NCI-H69 (cell line): ENCODE results near the gene ADGRB2.

Experiments used
- DNase-seq: peaks from one replicate; lab custom pipeline; 2025; lab: John Stamatoyannopoulos, UW

The ADGRB2 gene

DNA sequence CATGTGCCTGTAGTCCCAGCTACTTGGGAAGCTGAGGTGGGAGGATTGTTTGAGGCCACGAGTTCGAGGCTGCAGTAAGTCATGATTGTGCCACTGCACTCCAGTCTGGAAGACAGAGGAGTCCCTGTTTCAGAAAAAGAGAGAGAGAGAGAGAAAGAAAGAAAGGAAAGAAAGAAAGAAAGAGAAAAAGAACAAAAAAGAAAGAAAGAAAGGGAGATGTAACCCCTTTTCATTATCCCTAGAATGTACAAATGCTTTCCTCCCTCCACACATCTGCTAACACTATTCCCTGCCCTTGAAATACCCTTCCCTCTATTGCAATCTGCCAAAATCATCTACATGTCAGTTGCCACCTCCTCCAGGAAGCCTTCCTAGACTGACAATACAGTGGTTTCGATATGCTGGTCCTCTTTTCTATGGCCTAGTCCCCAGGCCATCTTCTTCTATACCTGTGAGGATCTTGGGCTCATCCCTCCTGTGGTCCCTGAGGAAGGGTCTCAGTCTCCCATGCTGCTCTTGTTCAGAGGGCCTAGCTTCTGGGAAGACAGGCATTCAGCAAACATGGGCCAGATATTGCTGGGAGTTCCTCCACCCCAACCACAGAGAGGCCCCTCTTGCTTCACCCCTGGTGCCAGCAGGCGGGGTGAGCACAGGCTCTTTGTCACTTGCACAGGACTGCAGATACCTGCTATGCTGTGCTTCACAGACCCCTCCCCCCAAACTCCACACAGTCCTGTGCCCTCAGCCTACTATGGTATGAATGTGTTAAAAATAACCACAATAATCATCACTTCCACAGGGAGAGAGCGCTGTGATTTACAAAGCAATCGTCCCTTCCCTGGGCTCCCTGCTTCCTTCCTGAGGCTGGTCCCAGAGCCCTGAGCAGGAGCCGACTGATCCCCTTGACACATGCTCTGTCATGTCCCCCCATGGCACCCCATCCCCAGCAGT is 14.1 kb downstream of the ADGRB2 start:
- DNase-seq: no peak

DNA sequence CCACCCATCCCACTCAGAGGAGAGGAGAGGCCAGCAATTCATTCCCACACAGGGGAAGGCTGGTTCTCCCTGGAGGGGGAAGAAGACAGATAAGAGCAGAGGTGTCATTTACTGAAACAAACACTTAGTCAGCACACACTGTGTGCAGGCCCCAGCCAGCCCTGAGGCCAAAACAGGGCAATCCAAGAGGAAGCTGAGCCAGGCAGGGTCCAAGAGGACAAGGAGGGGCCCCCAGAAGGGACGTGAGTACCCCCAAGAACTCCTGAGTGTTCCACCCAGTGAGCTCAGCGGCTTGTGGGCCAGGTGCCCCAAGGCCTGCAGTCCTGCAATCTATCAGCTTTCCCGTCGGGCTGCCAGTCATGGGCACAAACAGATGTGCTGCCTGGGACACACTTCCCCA is 15.8 kb downstream of the ADGRB2 start:
- DNase-seq: peak; percentile 4

DNA sequence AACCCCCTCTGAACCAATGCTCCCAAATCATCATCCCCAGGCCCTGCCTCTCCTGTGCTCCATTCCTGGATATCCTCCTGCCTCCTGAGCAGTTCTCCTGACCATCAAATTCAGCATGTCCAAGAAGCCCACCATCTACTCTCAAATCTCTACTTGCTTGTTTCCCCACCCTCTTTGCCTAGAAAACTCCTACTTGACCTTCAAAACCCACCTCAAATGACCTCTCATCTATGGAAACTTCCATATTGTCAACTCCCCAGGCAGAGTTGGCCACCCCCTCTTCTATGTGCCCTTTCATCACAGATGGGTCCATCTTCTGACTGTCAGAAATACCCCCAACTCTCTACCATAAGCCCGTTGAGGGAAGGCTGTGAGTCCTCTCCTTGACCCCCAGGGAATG is 16.8 kb downstream of the ADGRB2 start:
- DNase-seq: no peak

DNA sequence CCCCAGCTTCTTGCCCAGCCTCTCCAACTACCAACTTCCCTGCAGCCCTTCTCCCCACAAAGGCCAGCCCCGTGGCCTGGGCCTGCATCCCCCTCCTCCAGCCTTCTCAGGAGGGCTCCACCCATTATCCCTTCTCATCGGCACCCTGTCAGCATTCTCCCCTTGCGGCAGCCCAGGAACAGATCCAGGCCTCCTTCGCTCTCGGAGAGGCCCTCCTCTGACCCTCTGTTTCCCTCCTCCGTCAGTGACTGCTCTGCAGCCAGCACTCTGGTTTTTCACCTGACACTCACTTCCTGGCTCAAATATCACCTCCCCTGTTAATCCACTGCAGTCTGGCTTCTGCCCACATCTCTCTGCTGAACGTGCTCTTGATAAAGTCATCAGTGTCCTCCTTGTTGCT is 17.5 kb downstream of the ADGRB2 start:
- peak; percentile 34 for DNase-seq

DNA sequence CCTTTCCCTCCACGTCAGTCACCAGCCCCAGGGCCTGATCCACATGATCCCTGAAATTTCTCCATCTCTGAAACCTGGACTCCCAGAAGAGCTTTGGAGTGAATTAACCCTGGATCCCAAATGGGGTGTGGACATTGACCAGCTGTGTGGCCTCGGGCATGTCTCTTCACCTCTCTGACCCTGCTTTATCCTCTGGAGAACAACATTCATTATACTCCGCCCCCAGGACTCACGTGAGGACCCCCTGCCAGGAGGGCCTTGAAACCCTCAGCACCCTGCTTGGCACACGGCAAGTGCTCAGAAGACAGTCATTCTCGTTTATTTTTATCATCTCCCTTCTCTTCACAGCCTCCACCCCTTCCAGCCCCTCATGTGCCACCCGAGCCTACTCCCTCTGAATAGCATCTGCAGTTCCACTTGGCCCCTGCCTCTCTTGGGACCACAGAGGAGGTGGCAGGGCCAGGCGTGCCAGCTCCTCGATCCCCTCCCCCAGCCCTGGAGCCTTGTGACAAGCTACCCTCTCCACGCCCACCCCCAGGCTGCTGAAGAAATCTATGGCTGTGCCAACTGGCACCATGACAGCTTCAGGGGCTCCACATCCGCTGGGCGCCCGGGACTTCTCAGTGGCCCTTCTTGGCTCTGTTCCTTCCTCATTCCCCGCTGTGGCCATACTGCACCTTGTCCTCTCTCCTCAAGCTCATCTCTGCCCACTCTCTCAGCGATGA is 18.0 kb downstream of the ADGRB2 start:
- DNase-seq: peak; percentile 76

DNA sequence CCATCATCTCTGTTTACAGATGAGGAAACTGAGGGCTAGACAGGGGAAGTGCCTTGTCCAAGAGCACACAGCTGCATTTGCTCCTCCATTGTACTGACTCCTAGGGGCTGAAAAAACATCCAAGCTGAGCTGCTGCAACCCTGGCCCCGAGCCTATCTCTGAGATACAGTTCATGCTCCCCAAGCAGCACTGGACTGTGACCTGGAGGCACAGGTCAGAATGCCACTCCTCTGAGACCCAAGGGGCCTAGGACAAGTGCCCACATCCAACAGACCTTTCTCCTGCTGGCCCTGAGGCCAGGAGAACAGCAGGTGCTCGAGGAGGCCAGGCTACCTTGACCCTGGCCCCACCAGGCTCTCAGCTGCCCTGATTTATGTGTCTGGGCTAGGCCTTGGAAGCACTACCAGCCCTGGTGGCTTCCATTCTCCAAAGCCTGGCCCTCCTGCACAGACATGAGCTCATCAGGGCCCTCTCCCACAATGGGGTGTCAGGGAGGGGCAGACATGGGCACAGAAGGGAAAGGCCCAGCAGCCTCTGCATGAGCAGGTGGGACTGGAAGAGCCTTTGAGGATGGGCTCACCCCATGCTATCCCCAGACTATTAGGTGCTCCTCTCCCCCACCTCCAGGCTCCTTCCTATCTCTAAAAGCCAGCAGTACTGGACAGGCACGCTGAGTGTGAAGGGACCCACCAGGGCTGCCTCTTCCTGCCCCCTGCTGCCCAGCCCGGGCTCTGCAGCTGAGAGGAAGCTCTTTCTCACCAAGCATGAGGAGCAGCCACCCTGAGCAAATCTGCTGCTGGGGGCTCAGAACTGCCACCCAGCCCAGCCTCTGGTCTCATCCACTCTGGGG is 18.8 kb downstream of the ADGRB2 start:
- peak; percentile 71 for DNase-seq

GRCh38 chr1:31744165-31744888 is 19.8 kb downstream of the ADGRB2 start:
- no peak for DNase-seq

DNA sequence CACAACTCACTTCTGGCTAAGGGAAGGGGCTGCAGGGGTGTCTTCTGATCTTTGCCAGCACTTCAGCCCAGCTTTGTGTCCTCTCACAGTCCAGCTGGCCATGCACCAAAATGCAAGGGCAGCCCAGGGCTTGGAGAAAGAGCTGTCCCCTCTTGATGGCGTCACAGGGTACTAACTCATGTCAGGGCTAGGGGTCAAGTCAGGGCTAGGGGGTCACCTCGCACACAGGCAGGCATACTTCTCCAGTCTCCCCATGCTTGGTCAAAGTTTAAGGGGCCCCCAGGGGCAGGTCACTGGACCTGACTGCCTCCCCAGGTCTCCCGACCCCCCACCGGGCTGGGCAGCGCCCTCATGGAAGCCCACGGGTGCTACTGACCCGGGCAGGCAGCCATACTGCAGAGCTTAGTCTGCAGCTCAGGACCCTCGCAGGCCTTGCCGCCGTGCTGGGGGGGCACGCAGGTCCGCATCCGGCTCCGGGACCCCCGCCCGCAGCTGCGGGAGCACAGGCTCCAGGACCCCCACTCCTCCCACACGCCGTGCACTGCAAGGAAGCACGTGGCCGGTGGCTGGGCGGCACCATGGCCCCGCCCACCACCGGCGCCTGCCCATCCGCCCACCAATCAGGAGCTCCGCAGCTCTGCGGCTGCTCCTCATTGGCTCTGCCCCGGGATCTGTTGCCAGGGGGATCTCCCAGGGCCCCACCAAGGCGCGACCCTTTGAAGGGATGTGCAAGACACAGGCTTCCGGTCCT is 21.5 kb downstream of the ADGRB2 start:
- DNase-seq: no peak

DNA sequence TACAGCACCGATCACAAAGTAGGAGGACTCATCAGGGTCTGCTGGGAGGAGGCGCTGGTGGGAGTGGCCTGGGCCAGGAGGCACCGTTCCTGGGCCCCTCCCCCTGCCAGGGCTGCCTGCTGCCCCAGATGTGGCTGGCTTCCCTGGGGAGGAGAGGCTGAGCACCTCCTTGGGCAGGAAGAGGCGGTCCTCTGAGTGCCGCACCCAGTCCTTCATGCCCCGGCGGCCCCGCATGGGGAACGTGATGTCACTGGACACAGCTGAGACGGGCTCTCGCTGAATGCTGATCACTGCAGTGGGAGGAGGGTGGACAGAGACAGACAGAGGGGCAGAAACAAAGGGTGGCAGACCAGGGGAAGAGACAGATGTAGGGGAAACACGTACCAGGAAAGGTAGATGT is 24.8 kb downstream of the ADGRB2 start:
- DNase-seq: peak; percentile 27

GRCh38 chr1:31736675-31737074 is 27.5 kb downstream of the ADGRB2 start:
- peak; percentile 60 for DNase-seq

DNA sequence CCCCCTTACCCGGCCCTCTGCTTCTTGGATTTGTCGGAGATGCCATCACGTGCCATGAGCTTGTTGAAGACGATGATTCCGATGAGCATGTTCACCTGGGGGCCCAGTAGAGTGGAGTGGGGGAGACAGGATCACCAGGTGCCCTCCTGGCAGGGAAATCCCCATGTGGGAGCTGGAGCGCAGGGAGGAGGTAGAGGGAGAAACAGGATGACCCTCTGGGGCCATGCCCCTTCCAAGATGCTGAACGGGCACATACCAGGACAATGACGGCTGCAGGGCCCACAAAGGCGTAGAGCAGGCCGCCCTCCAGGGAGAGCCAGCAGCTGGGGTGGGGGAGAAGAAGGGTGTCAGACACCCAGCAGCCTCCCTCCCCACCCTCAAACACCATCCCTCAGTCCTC is 28.6 kb downstream of the ADGRB2 start:
- no peak for DNase-seq

DNA sequence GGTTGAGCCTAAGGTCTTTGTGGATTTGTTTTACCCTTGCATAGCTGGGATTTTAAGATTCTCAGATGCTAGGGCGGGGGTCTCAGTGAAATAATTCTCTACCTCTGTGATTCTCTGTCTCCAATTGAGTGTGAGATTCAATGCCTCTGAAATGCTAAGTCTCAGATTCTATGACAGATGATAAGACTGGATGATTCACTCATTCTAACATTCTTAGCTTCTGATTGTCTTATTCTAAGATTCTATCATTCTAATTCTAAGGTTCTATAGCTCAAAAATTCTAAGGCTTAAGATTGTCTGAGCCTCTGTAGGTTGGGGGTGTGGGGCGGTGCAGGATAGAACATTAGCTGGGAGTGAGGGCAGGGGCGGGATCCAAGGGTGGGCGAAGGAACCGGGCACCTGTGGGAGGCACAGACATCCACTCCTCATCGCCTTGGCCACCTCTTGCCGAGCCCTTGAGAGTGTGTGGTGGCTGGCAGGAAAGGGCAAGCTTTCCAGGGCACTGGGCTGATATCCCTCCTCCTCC is 29.5 kb downstream of the ADGRB2 start:
- no peak for DNase-seq

GRCh38 chr1:31733389-31734219 is 30.5 kb downstream of the ADGRB2 start:
- DNase-seq: peak; percentile 86

DNA sequence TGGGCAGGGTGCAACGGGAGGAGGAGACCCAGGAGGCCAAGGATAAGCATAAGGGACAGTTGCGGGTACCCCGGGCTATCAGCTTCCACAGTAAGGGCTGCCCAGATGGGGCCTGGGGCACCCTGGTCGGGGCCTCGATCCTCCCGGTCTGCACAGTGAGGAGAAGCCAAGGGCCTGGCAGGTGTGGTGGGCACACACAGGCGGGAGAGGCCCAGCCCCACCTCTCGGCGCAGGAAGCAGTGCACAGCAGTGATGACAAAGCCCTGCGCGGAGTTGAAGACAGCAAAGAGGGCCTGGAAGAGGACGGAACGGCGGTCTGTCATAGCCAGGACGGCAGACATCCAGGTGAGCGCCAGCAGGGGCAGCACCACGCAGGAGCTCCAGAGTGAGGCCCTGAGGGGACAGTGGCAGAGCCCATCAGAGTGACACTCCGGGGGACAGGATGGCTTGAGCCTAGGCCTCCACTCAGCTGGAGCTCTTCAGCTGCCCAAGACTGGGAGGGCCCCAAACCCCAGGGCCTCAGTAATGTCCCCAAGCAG is 31.3 kb downstream of the ADGRB2 start:
- DNase-seq: no peak

DNA sequence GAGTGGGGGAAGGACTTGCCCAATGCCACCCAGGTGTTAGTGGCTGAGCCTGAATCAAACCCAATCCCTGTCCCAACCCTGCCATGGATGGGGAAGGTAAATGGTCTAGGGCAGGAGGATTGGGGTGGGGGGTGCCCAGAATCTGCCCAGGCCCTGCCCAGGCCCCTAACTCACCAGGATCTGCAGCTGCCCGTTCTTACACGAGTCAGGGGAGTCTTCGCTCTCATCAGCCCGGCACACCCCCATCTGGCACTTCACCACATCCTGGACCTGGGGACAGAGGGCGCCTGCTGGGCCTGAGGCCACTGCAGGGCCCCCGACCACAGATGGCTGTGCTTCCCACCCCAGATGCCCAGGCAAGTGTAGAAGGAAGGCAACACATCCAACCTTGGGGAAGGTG is 31.8 kb downstream of the ADGRB2 start:
- no peak for DNase-seq

- DNase-seq: no peak
Observed at GRCh38 chr1:31731049-31731565, 33.0 kb downstream of the ADGRB2 start.

- no peak for DNase-seq
Observed at GRCh38 chr1:31730336-31731048, 33.6 kb downstream of the ADGRB2 start.

- DNase-seq: no peak
Observed at GRCh38 chr1:31727849-31728248, 36.3 kb downstream of the ADGRB2 start.

DNA sequence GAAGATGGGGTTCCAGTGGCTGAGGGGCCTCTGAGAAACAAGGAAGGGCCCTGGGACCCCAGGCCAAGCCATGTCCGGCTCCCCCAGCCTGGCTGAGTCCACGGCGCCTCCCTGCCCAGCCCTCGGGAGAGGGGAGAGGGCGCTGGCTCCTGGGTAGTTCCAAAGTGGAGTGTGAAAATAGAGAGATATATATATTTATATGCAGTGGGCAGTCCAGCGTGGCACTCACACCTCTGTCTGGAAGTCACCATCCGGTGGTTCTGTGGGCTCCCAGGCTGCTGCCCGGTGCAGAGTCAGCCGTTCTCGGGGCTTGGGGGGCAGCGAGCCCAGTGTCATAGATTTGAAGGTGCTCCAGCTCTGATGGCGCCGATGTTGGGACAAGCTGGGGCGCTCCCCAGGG is 36.9 kb downstream of the ADGRB2 start:
- no peak for DNase-seq
